ENCODE data around the gene PICK1. TPM values are rescaled to one million over a fixed set of nuclear protein-coding genes. Genes with fewer than 3 reads are reported as not detected.

PICK1 gene
- total RNA-seq, 1 donor from 2014 or later = 53.9 TPM

DNA sequence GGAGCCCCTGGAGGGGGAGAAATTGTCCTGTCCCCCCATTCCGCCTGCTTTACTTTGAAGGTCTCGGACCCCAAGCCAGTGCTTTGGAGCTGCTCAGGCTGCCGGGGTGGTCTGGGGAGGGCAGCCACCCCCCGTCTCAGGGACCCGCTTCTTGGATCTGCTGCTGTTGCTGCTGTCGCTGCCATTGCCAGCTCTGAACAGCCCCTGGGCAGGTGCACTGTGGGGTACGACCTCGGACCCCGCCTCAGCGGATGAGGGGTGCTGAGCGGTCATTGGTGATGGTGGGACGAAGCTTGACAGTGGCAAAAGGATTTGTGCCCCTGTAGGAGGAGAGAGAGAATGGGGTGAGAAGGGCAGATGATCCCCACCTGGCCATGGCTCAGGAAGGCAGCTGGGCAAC is 27.9 kb downstream of the PICK1 start:
- no peak for DNase-seq (ENCODE audit: low read depth)
- TF ChIP-seq, protein P1, sequence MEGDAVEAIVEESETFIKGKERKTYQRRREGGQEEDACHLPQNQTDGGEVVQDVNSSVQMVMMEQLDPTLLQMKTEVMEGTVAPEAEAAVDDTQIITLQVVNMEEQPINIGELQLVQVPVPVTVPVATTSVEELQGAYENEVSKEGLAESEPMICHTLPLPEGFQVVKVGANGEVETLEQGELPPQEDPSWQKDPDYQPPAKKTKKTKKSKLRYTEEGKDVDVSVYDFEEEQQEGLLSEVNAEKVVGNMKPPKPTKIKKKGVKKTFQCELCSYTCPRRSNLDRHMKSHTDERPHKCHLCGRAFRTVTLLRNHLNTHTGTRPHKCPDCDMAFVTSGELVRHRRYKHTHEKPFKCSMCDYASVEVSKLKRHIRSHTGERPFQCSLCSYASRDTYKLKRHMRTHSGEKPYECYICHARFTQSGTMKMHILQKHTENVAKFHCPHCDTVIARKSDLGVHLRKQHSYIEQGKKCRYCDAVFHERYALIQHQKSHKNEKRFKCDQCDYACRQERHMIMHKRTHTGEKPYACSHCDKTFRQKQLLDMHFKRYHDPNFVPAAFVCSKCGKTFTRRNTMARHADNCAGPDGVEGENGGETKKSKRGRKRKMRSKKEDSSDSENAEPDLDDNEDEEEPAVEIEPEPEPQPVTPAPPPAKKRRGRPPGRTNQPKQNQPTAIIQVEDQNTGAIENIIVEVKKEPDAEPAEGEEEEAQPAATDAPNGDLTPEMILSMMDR (IDR thresholded peaks at IDR 0.05; ENCODE audit: insufficient read depth, low read length, poor library complexity, severe bottlenecking) = no peak
- H3K27me3 ChIP-seq (ENCODE audit: control insufficient read depth, insufficient read depth, low read length) = peaks cover 47% of the 10 kb centered on the region
- H3K4me3 ChIP-seq (ENCODE audit: low read depth, low read length) = no peak overlapping the region
- H3K36me3 ChIP-seq (ENCODE audit: control insufficient read depth, insufficient read depth, low read length) = no peaks in the 10 kb centered on the region

DNA sequence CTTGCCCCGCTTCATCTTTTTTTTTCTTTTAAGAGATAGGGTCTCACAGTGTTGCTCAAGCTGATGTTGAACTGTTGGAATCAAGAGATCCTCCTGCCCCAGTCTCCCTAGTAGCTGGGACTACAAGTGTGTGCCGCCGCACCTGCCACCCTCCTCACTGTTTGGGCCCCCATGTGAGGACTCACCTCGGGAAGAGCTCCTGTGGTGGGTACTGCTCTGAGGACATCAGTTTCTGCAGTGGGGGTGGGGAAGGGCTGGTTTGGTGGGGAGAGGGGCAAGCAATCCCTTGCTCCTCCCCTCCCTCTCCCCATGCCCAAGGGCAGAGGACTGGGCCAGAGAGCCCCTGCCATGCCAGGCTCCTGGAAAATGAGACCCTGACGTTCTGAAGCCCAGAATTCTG is 28.3 kb downstream of the PICK1 start:
- no peak overlapping the region for H3K4me3 ChIP-seq (ENCODE audit: low read depth, low read length)
- peaks cover 43% of the 10 kb centered on the region for H3K27me3 ChIP-seq (ENCODE audit: control insufficient read depth, insufficient read depth, low read length)
- no peaks in the 10 kb centered on the region for H3K36me3 ChIP-seq (ENCODE audit: control insufficient read depth, insufficient read depth, low read length)
- TF ChIP-seq, protein P1 (IDR thresholded peaks at IDR 0.05; ENCODE audit: insufficient read depth, low read length, poor library complexity, severe bottlenecking) = no peak
- DNase-seq (ENCODE audit: low read depth) = no peak

DNA sequence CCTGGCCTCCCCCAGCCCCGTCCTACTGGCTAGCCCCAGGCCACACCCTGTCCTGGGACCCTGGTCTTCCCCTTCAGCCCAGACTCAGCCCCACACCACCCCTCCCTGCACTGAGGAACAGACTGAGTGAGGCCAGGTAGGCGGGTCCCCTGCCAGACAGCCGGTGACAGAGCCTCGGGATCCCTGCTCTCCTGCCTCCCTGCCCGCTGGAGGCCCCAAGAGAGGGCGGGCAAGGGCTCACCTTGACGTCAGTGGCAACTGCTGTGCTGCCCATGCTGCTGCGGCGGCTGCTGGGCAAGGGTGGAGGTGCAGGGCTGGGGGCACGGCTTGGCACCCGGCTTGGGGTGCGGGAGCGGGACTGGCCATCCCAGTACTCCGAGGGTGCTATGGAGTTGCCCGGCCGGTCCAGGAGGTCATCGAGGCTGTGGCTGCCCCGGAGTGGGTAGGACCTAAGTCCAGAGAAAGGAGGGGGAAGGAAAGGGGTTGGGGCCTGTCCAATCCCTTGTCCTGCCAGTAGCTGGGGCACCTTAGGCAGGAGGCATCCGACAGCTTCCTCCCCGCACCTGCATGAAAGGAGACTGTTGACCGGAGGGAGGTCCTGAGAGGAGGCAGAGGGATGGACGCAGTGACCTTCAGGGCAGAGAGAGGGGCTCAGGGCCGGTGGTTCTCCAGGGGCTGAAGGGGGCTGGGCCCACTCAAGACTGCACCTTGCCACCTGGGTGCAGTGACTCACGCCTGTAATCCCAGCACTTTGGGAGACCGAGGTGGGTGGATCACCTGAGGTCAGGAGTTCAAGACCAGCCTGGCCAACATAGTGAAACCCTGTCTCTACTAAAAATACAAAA is 29.0 kb downstream of the PICK1 start:
- H3K4me3 ChIP-seq (ENCODE audit: low read depth, low read length) = no peak overlapping the region
- TF ChIP-seq, protein P1 (IDR thresholded peaks at IDR 0.05; ENCODE audit: insufficient read depth, low read length, poor library complexity, severe bottlenecking) = no peak
- DNase-seq (ENCODE audit: low read depth) = no peak
- H3K36me3 ChIP-seq (ENCODE audit: control insufficient read depth, insufficient read depth, low read length) = no peaks in the 10 kb centered on the region
- H3K27me3 ChIP-seq (ENCODE audit: control insufficient read depth, insufficient read depth, low read length) = peaks cover 37% of the 10 kb centered on the region

DNA sequence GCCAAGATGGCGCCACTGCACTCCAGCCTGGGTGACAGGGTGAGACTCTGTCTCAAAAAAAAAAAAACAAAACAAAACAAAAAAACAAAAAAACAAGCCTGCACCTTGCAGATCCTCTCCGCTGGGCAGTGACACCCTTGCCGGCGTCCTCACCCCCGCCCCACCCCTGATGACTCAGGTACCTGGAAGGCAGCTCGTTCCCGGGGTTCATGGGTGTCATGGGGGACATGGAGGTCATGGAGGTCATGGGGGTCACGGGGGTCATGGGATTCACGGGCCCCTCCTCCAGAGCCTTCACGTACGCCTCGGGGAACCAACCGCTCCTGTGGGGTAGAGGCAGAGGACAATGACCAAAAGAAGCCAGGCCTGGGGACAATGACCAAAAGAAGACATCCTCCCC is 29.7 kb downstream of the PICK1 start:
- H3K36me3 ChIP-seq (ENCODE audit: control insufficient read depth, insufficient read depth, low read length) = no peaks in the 10 kb centered on the region
- TF ChIP-seq, protein P1 (IDR thresholded peaks at IDR 0.05; ENCODE audit: insufficient read depth, low read length, poor library complexity, severe bottlenecking) = no peak

DNA sequence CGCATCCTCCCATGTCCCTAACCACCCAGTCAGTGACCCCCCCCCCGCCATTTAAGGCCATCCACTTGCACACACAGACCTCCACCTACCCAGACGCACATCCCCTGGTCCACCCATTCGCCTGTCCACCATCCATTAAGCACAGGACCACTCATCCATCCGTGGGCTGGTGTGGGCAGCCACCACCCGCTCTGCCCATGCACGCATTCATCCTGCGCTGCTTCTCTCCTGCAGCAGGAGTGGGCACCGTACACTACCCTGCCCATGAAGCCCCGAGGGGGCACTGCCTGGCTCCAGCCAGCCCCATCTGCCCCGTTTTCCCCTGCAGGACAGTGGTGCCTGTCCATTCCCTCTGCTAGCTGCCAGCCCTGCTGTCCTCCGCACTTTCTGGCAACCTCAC is 30.7 kb downstream of the PICK1 start:
- Histone ChIP-seq H3K36me3 (ENCODE audit: control insufficient read depth, insufficient read depth, low read length) (no peaks in the 10 kb centered on the region), H3K27me3 (ENCODE audit: control insufficient read depth, insufficient read depth, low read length) (peaks cover 22% of the 10 kb centered on the region), H3K4me3 (ENCODE audit: low read depth, low read length) (no peak overlapping the region)
- no peak for DNase-seq (ENCODE audit: low read depth)
- TF ChIP-seq, protein P1 (IDR thresholded peaks at IDR 0.05; ENCODE audit: insufficient read depth, low read length, poor library complexity, severe bottlenecking) = no peak

More for the DNA sequence above, 29.7 kb downstream of the PICK1 start:
- no peak overlapping the region for H3K4me3 ChIP-seq (ENCODE audit: low read depth, low read length)
- no peak for DNase-seq (ENCODE audit: low read depth)
- H3K27me3 ChIP-seq (ENCODE audit: control insufficient read depth, insufficient read depth, low read length) = peaks cover 31% of the 10 kb centered on the region

All from kidney epithelial cell (primary cell).